Psoas muscle (tissue), 8 donors: ENCODE measurements around the gene TNNI3. TPM values are rescaled to one million over a fixed set of nuclear protein-coding genes. Genes with fewer than 3 reads are reported as not detected.

Experiments used
- ATAC-seq, 4 donors: fragments of 200-7000 bp; cut with Tn5 transposase; one replicate each; pipeline ENCODE4 v1.9.1; 2020; ENCODE audit warnings: moderate library complexity in 3 of 4, mild to moderate bottlenecking in 2 of 4
- DNase-seq, 2 donors: peaks; one replicate each; pipeline ENCODE4 v3.0.0-alpha.2; 2020
- H3K27ac ChIP-seq: fragments of 200-600 bp; one replicate; pipeline ENCODE4 v1.8.0; 2022
- H3K27me3 ChIP-seq, 3 donors: fragments of 200-600 bp in 1 of 3; one replicate each; pipeline versions ENCODE4 v1.6.1 to v1.8.0; 2013 to 2022; ENCODE audit warnings: low read length in 2 of 3, mild to moderate bottlenecking in 2 of 3, moderate library complexity in 1 of 3; ENCODE audit not compliant: insufficient read depth in 3 of 3
- H3K36me3 ChIP-seq, 2 donors: fragments of 200-600 bp in 1 of 2; one replicate each; pipeline versions ENCODE4 v1.6.1 to v1.8.0; 2013 to 2022; ENCODE audit warnings: low read depth in 1 of 2, mild to moderate bottlenecking in 1 of 2, moderate library complexity in 1 of 2; ENCODE audit not compliant: insufficient read depth in 1 of 2
- H3K4me1 ChIP-seq: fragments of 200-600 bp; one replicate; pipeline ENCODE4 v1.8.0; 2022
- H3K4me3 ChIP-seq: fragments of 200-600 bp; one replicate; pipeline ENCODE4 v1.8.0; 2022; ENCODE audit warnings: mild to moderate bottlenecking
- H3K9me3 ChIP-seq: fragments of 200-600 bp; one replicate; pipeline ENCODE4 v1.8.0; 2022
- CTCF ChIP-seq: fragments of 200-600 bp; IDR thresholded peaks from one replicate; pipeline ENCODE4 v1.8.0; 2022; ENCODE audit warnings: antibody characterized with exemption
- WGBS, 3 donors: extraction: QIAGEN DNeasy Blood & Tissue Kit; methylation state at CpG; one replicate each; pipeline versions ENCODE4 v1.1.6 to v1.1.7; 2013; 5-methylcytosine and 5-hydroxymethylcytosine counted together
- intact Hi-C, 2 donors: fragments of 100-400 bp; cut with DNase I; formaldehyde crosslinking; loops; one replicate each; pipeline versions ENCODE4 v1.11.0 to v1.14.2; 2022
- polyA plus RNA-seq, 3 donors: library from polyadenylated mRNA; stranded (reverse); fragments of 200-250 nt; gene quantifications; one replicate each; pipeline ENCODE4 v1.2.3, GENCODE V29; 2013
- total RNA-seq, 4 donors: library from RNA; stranded (reverse); fragmentation: NEBNext Ultra II Directional in 2 of 4; extraction: Animal tissue kit (Norgen Biotek cat#: 25700) in 2 of 4; gene quantifications; one replicate each; pipeline versions ENCODE4 v1.2.1 to v1.2.4, GENCODE V29; 2021 to 2023
- donor health status: healthy with polysubstance abuse.
- donor health status: DM: no; HTN: no; CAD: no; lungs with moderate emphysema.
- donor health status: Bipolar disorder and iron deficiency.
- donor health status: healthy.
- donor health status: DM: yes; HTN: yes; CAD: no.
- donor health status: DM: no; HTN: no; CAD: no.
- donor health status: DM: no; HTN: no; CAD: no.
- donor health status: DM: yes; HTN: yes; CAD: no.

The TNNI3 gene
- total and polyA plus RNA-seq, 7 donors, result 5.0 to 17.4 (median 13.4) TPM

GRCh38 chr19:55106591-55106990 is 50.9 kb downstream of the TNNI3 start:
- no peak for TF ChIP-seq CTCF
- ATAC-seq, result no peak
- no peaks in the 10 kb centered on the region for H3K27me3 ChIP-seq
- WGBS, 3 donors, result 92 to 93% (median 93%) methylated on average over 6 of the region's 6 CpGs
- H3K36me3 ChIP-seq, result peaks cover 2 to 40% of the 10 kb centered on the region in 2 donors
- H3K9me3 ChIP-seq, result peaks cover 4% of the 10 kb centered on the region
- no peak overlapping the region for H3K4me3 ChIP-seq
- no peak overlapping the region for H3K27ac ChIP-seq
- intact Hi-C loops, result no loop called here
- H3K4me1 ChIP-seq, result no peaks in the 10 kb centered on the region
- peak in 1 of 2 donors; percentile 15 for DNase-seq

GRCh38 chr19:55105237-55105636 is 52.3 kb downstream of the TNNI3 start:
- Histone ChIP-seq H3K4me3 (no peak overlapping the region), H3K4me1 (no peaks in the 10 kb centered on the region), H3K27me3 (no peaks in the 10 kb centered on the region), H3K9me3 (peaks cover 4% of the 10 kb centered on the region), H3K27ac (no peak overlapping the region), H3K36me3 (peaks cover 2 to 51% of the 10 kb centered on the region in 2 donors)
- intact Hi-C loops, result no loop called here
- WGBS, 3 donors, result 75 to 86% (median 78%) methylated on average over 2 of the region's 2 CpGs
- ATAC-seq (no peak), DNase-seq (no peak)
- TF ChIP-seq CTCF, result no peak

GRCh38 chr19:55103190-55103589 is 54.3 kb downstream of the TNNI3 start:
- Histone ChIP-seq H3K36me3 (peaks cover 2 to 53% of the 10 kb centered on the region in 2 donors), H3K27ac (no peak overlapping the region), H3K4me1 (peaks cover 5% of the 10 kb centered on the region), H3K9me3 (peaks cover 4% of the 10 kb centered on the region), H3K27me3 (no peaks in the 10 kb centered on the region), H3K4me3 (no peak overlapping the region)
- peak in 1 of 2 donors; percentile 34 for DNase-seq
- 97 to 100% (median 98%) methylated on average over 9 of the region's 9 CpGs for WGBS, 3 donors
- intact Hi-C loops, result no loop called here
- no peak for ATAC-seq
- no peak for TF ChIP-seq CTCF

Other genes starting within 250 kb of the TNNI3 start
- gene NLRP7, start 210.2 kb downstream of the TNNI3 start, total RNA-seq, result not detected
- not detected for gene NLRP7, start 210.2 kb downstream of the TNNI3 start, polyA plus RNA-seq
- under 1 TPM in 2 of 4 donors, not detected in 2; 0.13 to 0.30 TPM for gene NLRP2, start 191.4 kb downstream of the TNNI3 start, total RNA-seq
- gene NLRP2, start 191.4 kb downstream of the TNNI3 start, polyA plus RNA-seq, result under 1 TPM; 0.03 to 0.15 (median 0.06) TPM
- under 1 TPM in 2 of 4 donors, not detected in 2; 0.18 to 0.28 TPM for gene GP6, start 119.5 kb downstream of the TNNI3 start, total RNA-seq
- gene GP6, start 119.5 kb downstream of the TNNI3 start, polyA plus RNA-seq, result under 1 TPM; 0.09 to 0.38 (median 0.10) TPM
- gene RDH13, start 94.6 kb downstream of the TNNI3 start, total RNA-seq, result 10 to 100 TPM in 3 of 4 donors, 1 to 10 TPM in 1; 4.5 to 18.0 (median 12.9) TPM
- 10 to 100 TPM; 11.5 to 15.1 (median 13.1) TPM for gene RDH13, start 94.6 kb downstream of the TNNI3 start, polyA plus RNA-seq
- 1 to 10 TPM in 2 of 4 donors, under 1 TPM in 2; 0.53 to 2.5 (median 0.93) TPM for gene EPS8L1, start 81.9 kb downstream of the TNNI3 start, total RNA-seq
- 1 to 10 TPM in 2 of 3 donors, under 1 TPM in 1; 0.97 to 1.9 (median 1.4) TPM for gene EPS8L1, start 81.9 kb downstream of the TNNI3 start, polyA plus RNA-seq
- gene PPP1R12C, start 40.1 kb downstream of the TNNI3 start, total RNA-seq, result 10 to 100 TPM; 20.5 to 35.3 (median 24.8) TPM
- 10 to 100 TPM; 28.5 to 59.1 (median 44.4) TPM for gene PPP1R12C, start 40.1 kb downstream of the TNNI3 start, polyA plus RNA-seq
- 1,000 to 10,000 TPM; 7,142 to 9,723 (median 8,305) TPM for gene TNNT1, start 8.5 kb downstream of the TNNI3 start, total RNA-seq
- over 10,000 TPM in 2 of 3 donors, 1,000 to 10,000 TPM in 1; 4,522 to 12,694 (median 10,175) TPM for gene TNNT1, start 8.5 kb downstream of the TNNI3 start, polyA plus RNA-seq
- gene DNAAF3, start 8.9 kb upstream of the TNNI3 start, total RNA-seq, result not detected
- gene DNAAF3, start 8.9 kb upstream of the TNNI3 start, polyA plus RNA-seq, result under 1 TPM; 0.06 to 0.47 (median 0.34) TPM
- not detected for gene SYT5, start 22.6 kb upstream of the TNNI3 start, total RNA-seq
- gene SYT5, start 22.6 kb upstream of the TNNI3 start, polyA plus RNA-seq, result under 1 TPM in 2 of 3 donors, not detected in 1; 0.03 to 0.13 TPM
- gene PTPRH, start 51.8 kb upstream of the TNNI3 start, total RNA-seq, result under 1 TPM in 3 of 4 donors, not detected in 1; 0.15 to 0.18 (median 0.17) TPM
- gene PTPRH, start 51.8 kb upstream of the TNNI3 start, polyA plus RNA-seq, result under 1 TPM; 0.04 to 0.12 (median 0.05) TPM
- 1 to 10 TPM; 2.0 to 2.4 (median 2.3) TPM for gene TMEM86B, start 71.0 kb upstream of the TNNI3 start, total RNA-seq
- 1 to 10 TPM in 2 of 3 donors, under 1 TPM in 1; 0.68 to 2.1 (median 1.2) TPM for gene TMEM86B, start 71.0 kb upstream of the TNNI3 start, polyA plus RNA-seq
- gene PPP6R1, start 101.3 kb upstream of the TNNI3 start, total RNA-seq, result 10 to 100 TPM; 38.1 to 51.8 (median 43.9) TPM
- gene PPP6R1, start 101.3 kb upstream of the TNNI3 start, polyA plus RNA-seq, result 10 to 100 TPM; 27.9 to 72.3 (median 50.0) TPM
- gene HSPBP1, start 122.4 kb upstream of the TNNI3 start, total RNA-seq, result 10 to 100 TPM; 23.0 to 34.0 (median 28.6) TPM
- gene HSPBP1, start 122.4 kb upstream of the TNNI3 start, polyA plus RNA-seq, result 10 to 100 TPM; 41.8 to 98.2 (median 65.6) TPM
- 1 to 10 TPM in 2 of 4 donors, under 1 TPM in 2; 0.77 to 1.1 (median 0.92) TPM for gene BRSK1, start 126.3 kb upstream of the TNNI3 start, total RNA-seq
- under 1 TPM; 0.14 to 0.64 (median 0.53) TPM for gene BRSK1, start 126.3 kb upstream of the TNNI3 start, polyA plus RNA-seq
- gene TMEM150B, start 167.6 kb upstream of the TNNI3 start, total RNA-seq, result 1 to 10 TPM in 1 of 4 donors, under 1 TPM in 3; 0.38 to 1.1 (median 0.57) TPM
- gene TMEM150B, start 167.6 kb upstream of the TNNI3 start, polyA plus RNA-seq, result under 1 TPM; 0.08 to 0.30 (median 0.23) TPM
- gene KMT5C, start 182.1 kb upstream of the TNNI3 start, total RNA-seq, result 1 to 10 TPM; 3.9 to 5.7 (median 4.6) TPM
- 1 to 10 TPM; 1.8 to 2.6 (median 2.4) TPM for gene KMT5C, start 182.1 kb upstream of the TNNI3 start, polyA plus RNA-seq
- not detected for gene COX6B2, start 197.0 kb upstream of the TNNI3 start, total RNA-seq
- under 1 TPM in 1 of 3 donors, not detected in 2; 0.04 TPM for gene COX6B2, start 197.0 kb upstream of the TNNI3 start, polyA plus RNA-seq
- not detected for gene GARIN5B, start 205.5 kb upstream of the TNNI3 start, total RNA-seq
- not detected for gene GARIN5B, start 205.5 kb upstream of the TNNI3 start, polyA plus RNA-seq
- gene IL11, start 212.7 kb upstream of the TNNI3 start, total RNA-seq, result not detected
- under 1 TPM in 1 of 3 donors, not detected in 2; 0.06 TPM for gene IL11, start 212.7 kb upstream of the TNNI3 start, polyA plus RNA-seq
- gene TMEM190, start 219.1 kb upstream of the TNNI3 start, total RNA-seq, result not detected
- not detected for gene TMEM190, start 219.1 kb upstream of the TNNI3 start, polyA plus RNA-seq
- 1 to 10 TPM in 2 of 4 donors, under 1 TPM in 2; 0.28 to 2.9 (median 0.91) TPM for gene TMEM238, start 226.6 kb upstream of the TNNI3 start, total RNA-seq
- under 1 TPM in 2 of 3 donors, not detected in 1; 0.10 to 0.17 TPM for gene TMEM238, start 226.6 kb upstream of the TNNI3 start, polyA plus RNA-seq
- 100 to 1,000 TPM; 548 to 810 (median 665) TPM for gene RPL28, start 228.2 kb upstream of the TNNI3 start, total RNA-seq
- gene RPL28, start 228.2 kb upstream of the TNNI3 start, polyA plus RNA-seq, result 1,000 to 10,000 TPM in 1 of 3 donors, 100 to 1,000 TPM in 2; 547 to 1,362 (median 786) TPM